K562 (cell line): ENCODE results near the gene MS4A18. TPM values are rescaled to one million over a fixed set of nuclear protein-coding genes. Genes with fewer than 3 reads are reported as not detected.

Experiments used
- ATAC-seq: fragments of 200-7000 bp; cut with Tn5 transposase; 3 replicates; pipeline ENCODE4 v1.9.1; 2020; ENCODE audit warnings: moderate library complexity
- BruUV-seq: library from RNA; stranded (reverse); fragments of 400-500 nt; replicated peaks from 2 replicates; lab custom pipeline; 2021; lab: Mats Ljungman, UMichigan
- CTCF ChIA-PET: fragments of 300-600 bp; formaldehyde crosslinking; extraction: SDS; loops from one replicate; lab custom pipeline; 2021; ENCODE audit warnings: low intra/inter-chr PET ratio; lab: Yijun Ruan, JAX
- POLR2A ChIA-PET: fragments of 300-600, 350-650 bp; sonication (Branson Sonifier 250); formaldehyde crosslinking; extraction: SDS; loops from one replicate; lab custom pipeline; 2021; ENCODE audit warnings: antibody characterized with exemption, inconsistent platforms; lab: Yijun Ruan, JAX
- DNase-seq, 4 experiments: peaks; one replicate each; pipeline versions ENCODE4 v3.0.0 to v3.0.0-alpha.2; 2011 to 2018; ENCODE audit warnings: low spot score in 3 of 4, mixed read lengths in 3 of 4; ENCODE audit errors: extremely low read depth in 1 of 4
- FAIRE-seq: peaks from 2 replicates; lab custom pipeline; 2011; peaks lifted over from hg19 to GRCh38; lab: Jason Lieb, UNC
- H2AFZ ChIP-seq: 2 replicates; pipeline ENCODE4 v1.6.0; 2011; ENCODE audit warnings: low read depth, low read length, control low read depth, inconsistent platforms
- H3K27ac ChIP-seq: fragments of 200-600 bp; 3 replicates; pipeline ENCODE4 v1.8.0; 2011; ENCODE audit warnings: low read depth, mild to moderate bottlenecking, control low read depth, inconsistent platforms, low read length, moderate library complexity, mixed read lengths; ENCODE audit errors: extremely low read depth
- H3K27me3 ChIP-seq, 2 experiments: fragments of 300-600 bp in 1 of 2; 2 replicates in 1 of 2; 3 replicates in 1 of 2; pipeline versions ENCODE4 v1.6.0 to v1.8.0; 2011; ENCODE audit warnings: inconsistent platforms in 2 of 2, low read length in 2 of 2, mild to moderate bottlenecking in 1 of 2, mixed read lengths in 1 of 2, moderate library complexity in 1 of 2; ENCODE audit not compliant: control insufficient read depth in 2 of 2, insufficient read depth in 2 of 2
- H3K36me3 ChIP-seq: fragments of 300-600 bp; 3 replicates; pipeline ENCODE4 v1.8.0; 2011; ENCODE audit warnings: mild to moderate bottlenecking, low read length, inconsistent platforms; ENCODE audit not compliant: control insufficient read depth, insufficient read depth
- H3K4me1 ChIP-seq, 2 experiments: fragments of 200-600 bp in 1 of 2; replicated peaks in 1 of 2; 2 replicates in 1 of 2; 3 replicates in 1 of 2; pipeline versions ENCODE4 v1.5.1 to v1.8.0; 2011; ENCODE audit warnings: inconsistent platforms in 2 of 2, low read length in 2 of 2, mild to moderate bottlenecking in 1 of 2, mixed read lengths in 1 of 2, moderate library complexity in 1 of 2; ENCODE audit not compliant: control insufficient read depth in 2 of 2, insufficient read depth in 2 of 2
- H3K4me2 ChIP-seq: 2 replicates; pipeline ENCODE4 v1.6.1; 2011; ENCODE audit warnings: low read length, control low read depth, inconsistent platforms, mixed read lengths; ENCODE audit not compliant: insufficient read depth
- H3K4me3 ChIP-seq: fragments of 200-600 bp; sonication (generic), shearing (Covaris generic); 2 replicates; pipeline ENCODE4 v1.5.1; 2016; ENCODE audit warnings: control low read depth, inconsistent platforms
- H3K79me2 ChIP-seq: fragments of 200-600 bp; 3 replicates; pipeline ENCODE4 v1.8.0; 2011; ENCODE audit warnings: low read length, inconsistent platforms; ENCODE audit not compliant: control insufficient read depth, insufficient read depth
- H3K9ac ChIP-seq, 2 experiments: 2 replicates each; pipeline versions ENCODE4 v1.6.0 to v1.6.1; 2011; ENCODE audit warnings: low read depth in 2 of 2, low read length in 2 of 2, control low read depth in 1 of 2, inconsistent platforms in 1 of 2, mild to moderate bottlenecking in 1 of 2, mixed read lengths in 1 of 2; ENCODE audit not compliant: insufficient read depth in 1 of 2
- H3K9me1 ChIP-seq: one replicate; pipeline ENCODE4 v1.6.0; 2011; ENCODE audit warnings: inconsistent platforms, mild to moderate bottlenecking, low read length, moderate library complexity; ENCODE audit not compliant: control insufficient read depth, insufficient read depth
- H3K9me3 ChIP-seq: replicated peaks from 2 replicates; pipeline ENCODE4 v1.5.1; 2011; ENCODE audit warnings: low read depth, low read length, inconsistent platforms; ENCODE audit not compliant: control insufficient read depth, insufficient read depth
- H4K20me1 ChIP-seq: replicated peaks from 2 replicates; pipeline ENCODE4 v1.6.1; 2011; ENCODE audit warnings: low read length, inconsistent platforms, mixed read lengths; ENCODE audit not compliant: control insufficient read depth, insufficient read depth
- PHB ChIP-seq: fragments of 250-450 bp; sonication (Bioruptor Pico); IDR thresholded peaks from 2 replicates; pipeline ENCODE4 v1.5.0; 2021
- YY1 ChIP-seq, 3 experiments: IDR thresholded peaks; 2 replicates each; pipeline ENCODE4 v1.6.1; 2011; ENCODE audit warnings: low read length in 2 of 3, mild to moderate bottlenecking in 2 of 3, moderate library complexity in 2 of 3, borderline replicate concordance in 1 of 3, control low read depth in 1 of 3, low read depth in 1 of 3; ENCODE audit not compliant: insufficient read depth in 3 of 3, insufficient replicate concordance in 2 of 3, control insufficient read depth in 1 of 3, insufficient read length in 1 of 3; ENCODE audit errors: extremely low read depth in 1 of 3
- ZNF232 ChIP-seq: sonication (generic); formaldehyde crosslinking; IDR thresholded peaks from 2 replicates; pipeline ENCODE4 v1.8.0; 2022; ENCODE audit warnings: mild to moderate bottlenecking, missing genetic modification reagents
- ZNF444 ChIP-seq: fragments of 250-450 bp; sonication (Bioruptor Pico); IDR thresholded peaks from 2 replicates; pipeline ENCODE4 v1.4.0; 2020; ENCODE audit warnings: mild to moderate bottlenecking, moderate library complexity
- WGBS: fragments of 100-300 bp; shearing (Covaris generic); methylation state at CpG from one replicate; pipeline ENCODE4 v1.1.6; 2016; ENCODE audit warnings: low coverage, mixed read lengths; ENCODE audit not compliant: insufficient coverage; ENCODE audit errors: missing lambda C conversion rate; 5-methylcytosine and 5-hydroxymethylcytosine counted together
- in situ Hi-C: fragments of 300-500 bp; cut with MboI; formaldehyde crosslinking; loops from 4 replicates; pipeline ENCODE4 v1.15.0; 2018; ENCODE audit warnings: inconsistent platforms, mixed read lengths
- intact Hi-C: fragments of 100-400 bp; cut with micrococcal nuclease; formaldehyde crosslinking; loops from 2 replicates; pipeline ENCODE4 v1.14.2; 2022
- polyA plus RNA-seq, 8 experiments: library from polyadenylated mRNA; depleted of rRNA in 4 of 8; stranded (reverse) in 5 of 8; unstranded in 3 of 8; fragments of >200 nt; fragmentation: Nextera tagmentation in 2 of 8; fragmentation: Illumina TruSeq in 1 of 8; extraction: Ambion mirVana in 2 of 8; extraction: Trizol in 1 of 8; gene quantifications; 2 replicates each; pipeline versions ENCODE4 v1.2.1 to v1.2.3, GENCODE V29; 2011 to 2014; ENCODE audit warnings: inconsistent platforms in 1 of 8, missing spikeins in 1 of 8
- total RNA-seq, 7 experiments: library from RNA; depleted of rRNA in 6 of 7; stranded (reverse); fragments of >200 nt in 6 of 7; fragmentation: Illumina TruSeq in 2 of 7; extraction: Trizol in 2 of 7; gene quantifications; 2 replicates each; pipeline versions ENCODE4 v1.2.1 to v1.2.3, GENCODE V29; 2011 to 2021; ENCODE audit warnings: low replicate concordance in 1 of 7
- TF ChIP-seq, protein P1 (sequence below), 3 experiments: fragments of 200-800 bp in 1 of 3; sonication (Bioruptor generic) in 1 of 3; sonication (generic) in 1 of 3; formaldehyde crosslinking in 1 of 3; IDR thresholded peaks; 2 replicates each; pipeline versions ENCODE4 v1.6.1 to v1.8.0; 2016 to 2022; ENCODE audit warnings: mild to moderate bottlenecking in 2 of 3, missing compliant biosample characterization in 2 of 3, missing genetic modification characterization in 2 of 3, missing genetic modification reagents in 1 of 3

MS4A18 gene
- total and polyA plus RNA-seq, 9 of the 15 experiments (the other 6 are each of a cell fraction or from before 2014, with no cell fraction given) = not detected

DNA sequence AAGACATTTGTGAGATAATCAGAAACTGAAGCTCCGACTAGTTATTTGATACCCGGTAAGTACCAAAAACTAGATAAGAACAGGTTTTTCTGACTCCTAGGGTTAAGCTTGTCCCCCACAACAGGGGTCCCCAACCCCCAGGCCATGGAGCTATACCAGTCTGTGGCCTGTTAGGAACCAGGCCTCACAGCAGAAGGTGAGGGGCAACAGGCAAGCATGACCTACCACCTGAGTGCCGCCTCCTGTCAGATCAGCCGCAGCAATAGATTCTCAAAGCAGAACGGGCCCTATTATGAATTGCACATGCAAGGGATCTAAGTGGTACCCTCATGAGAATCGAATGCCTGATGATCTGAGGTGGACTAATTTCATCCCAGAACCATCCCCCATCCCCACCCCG is 59.4 kb downstream of the MS4A18 start:
- intact Hi-C loops (no loop called here), in situ Hi-C loops (no loop called here)
- H3K4me3 ChIP-seq = no peak overlapping the region
- H3K9me1 ChIP-seq = no peaks in the 10 kb centered on the region
- ATAC-seq = no peak
- H3K4me1 ChIP-seq = peaks cover 2% of the 10 kb centered on the region in 2 experiments; a peak in 2 of 5 replicates
- POLR2A ChIA-PET = interaction anchor here (0.8 to 1.4 kb wide), 4 partner anchors 10 to 120 kb away, joined by 3 to 4 read pairs (median 3); no protein-coding TSS in a partner anchor
- no peak for DNase-seq
- CTCF ChIA-PET = no interaction called here
- BruUV-seq = no TSS peak
- no peak overlapping the region for H3K9ac ChIP-seq
- FAIRE-seq = no peak
- H3K9me3 ChIP-seq = no peaks in the 10 kb centered on the region
- H2AFZ ChIP-seq = no peak overlapping the region
- 18% methylated on average over 7 of the region's 7 CpGs for WGBS
- no peak overlapping the region for H3K27ac ChIP-seq
- no peak overlapping the region for H3K4me2 ChIP-seq
- TF ChIP-seq YY1 (IDR thresholded peaks at IDR 0.05; ENCODE audit: borderline replicate concordance in 1 of 3, control insufficient read depth in 1 of 3, extremely low read depth in 1 of 3, insufficient read depth in 3 of 3, insufficient read length in 1 of 3, insufficient replicate concordance in 2 of 3, low read depth in 1 of 3, low read length in 2 of 3) = no peak
- no peak for TF ChIP-seq PHB (CRISPR knock-in tag)
- no peak for TF ChIP-seq ZNF444 (CRISPR knock-in tag)
- TF ChIP-seq, protein P1, sequence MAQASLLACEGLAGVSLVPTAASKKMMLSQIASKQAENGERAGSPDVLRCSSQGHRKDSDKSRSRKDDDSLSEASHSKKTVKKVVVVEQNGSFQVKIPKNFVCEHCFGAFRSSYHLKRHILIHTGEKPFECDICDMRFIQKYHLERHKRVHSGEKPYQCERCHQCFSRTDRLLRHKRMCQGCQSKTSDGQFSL (CRISPR knock-in tag; IDR thresholded peaks at IDR 0.05) = no peak
- TF ChIP-seq, protein P1 (tag; IDR thresholded peaks at IDR 0.05) = no peak
- no peak for TF ChIP-seq ZNF232 (CRISPR knock-in tag)
- no peaks in the 10 kb centered on the region for H3K36me3 ChIP-seq
- no peaks in the 10 kb centered on the region for H4K20me1 ChIP-seq
- peaks cover 0 to 14% of the 10 kb centered on the region in 2 experiments; a peak in 2 of 5 replicates for H3K27me3 ChIP-seq
- no peaks in the 10 kb centered on the region for H3K79me2 ChIP-seq
